GM19397 (cell line): ENCODE measurements around the gene WDR7.

ENCODE experiments used
- ATAC-seq: cut with Tn5 transposase; IDR thresholded peaks from one replicate; pipeline ENCODE4 v1.9.1; 2021; ENCODE audit warnings: mild to moderate bottlenecking, moderate library complexity; ENCODE audit not compliant: unreplicated experiment

WDR7 gene

GRCh38 chr18:56795381-56795780 is 144.2 kb downstream of the WDR7 start:
- no peak for ATAC-seq

- ATAC-seq = no peak
These were observed 148.6 kb downstream of the WDR7 start for GRCh38 chr18:56799756-56800155.

- ATAC-seq = no peak
These were observed 151.9 kb downstream of the WDR7 start for GRCh38 chr18:56803051-56803450.

GRCh38 chr18:56804395-56804794 is 153.2 kb downstream of the WDR7 start:
- ATAC-seq = no peak

- ATAC-seq = no peak
These were observed 156.7 kb downstream of the WDR7 start for GRCh38 chr18:56807901-56808300.

GRCh38 chr18:56812674-56813073 is 161.5 kb downstream of the WDR7 start:
- ATAC-seq = no peak

- no peak for ATAC-seq
These were observed 164.8 kb downstream of the WDR7 start for GRCh38 chr18:56815926-56816325.

- no peak for ATAC-seq
These were observed 172.9 kb downstream of the WDR7 start for GRCh38 chr18:56823986-56824565.

GRCh38 chr18:56825321-56825720 is 174.2 kb downstream of the WDR7 start:
- ATAC-seq = no peak

GRCh38 chr18:56825878-56826277 is 174.7 kb downstream of the WDR7 start:
- no peak for ATAC-seq

- no peak for ATAC-seq
These were observed 180.8 kb downstream of the WDR7 start for GRCh38 chr18:56831988-56832387.

GRCh38 chr18:56835331-56835730 is 184.2 kb downstream of the WDR7 start:
- ATAC-seq = no peak

- no peak for ATAC-seq
These were observed 185.0 kb downstream of the WDR7 start for GRCh38 chr18:56836173-56836572.

- no peak for ATAC-seq
These were observed 190.7 kb downstream of the WDR7 start for GRCh38 chr18:56841836-56842235.

GRCh38 chr18:56843241-56843640 is 192.1 kb downstream of the WDR7 start:
- no peak for ATAC-seq

GRCh38 chr18:56844556-56844955 is 193.4 kb downstream of the WDR7 start:
- no peak for ATAC-seq

GRCh38 chr18:56851774-56852173 is 200.6 kb downstream of the WDR7 start:
- peak; percentile 61 for ATAC-seq

GRCh38 chr18:56853961-56854360 is 202.8 kb downstream of the WDR7 start:
- no peak for ATAC-seq

GRCh38 chr18:56861244-56861643 is 210.1 kb downstream of the WDR7 start:
- no peak for ATAC-seq

- ATAC-seq = no peak
These were observed 218.1 kb downstream of the WDR7 start for GRCh38 chr18:56869189-56869777.

- no peak for ATAC-seq
These were observed 219.8 kb downstream of the WDR7 start for GRCh38 chr18:56870982-56871381.

GRCh38 chr18:56872140-56872539 is 221.0 kb downstream of the WDR7 start:
- ATAC-seq = no peak
